Brain microvascular endothelial cell (primary cell): ENCODE data around the gene SDHA.
"Not testable (repeated sequence)": the region's sequence is repeated elsewhere in the genome, so short reads cannot be mapped to it uniquely, and the experiment has no call there.

Source experiments
- DNase-seq: peaks from one replicate; pipeline ENCODE4 v3.0.0-alpha.2; 2020
- H3K27ac ChIP-seq: fragments of 250-450 bp; sonication (Bioruptor Pico); 2 replicates; pipeline ENCODE4 v1.5.1; 2020; ENCODE audit warnings: mild to moderate bottlenecking, moderate library complexity
- H3K27me3 ChIP-seq: fragments of 250-450 bp; sonication (Bioruptor Pico); replicated peaks from 2 replicates; pipeline ENCODE4 v1.5.1; 2020; ENCODE audit warnings: mild to moderate bottlenecking
- H3K36me3 ChIP-seq: fragments of 250-450 bp; sonication (Bioruptor Pico); replicated peaks from 2 replicates; pipeline ENCODE4 v1.5.1; 2020; ENCODE audit warnings: mild to moderate bottlenecking
- H3K4me3 ChIP-seq: 2 replicates; pipeline ENCODE4 v1.5.1; 2011; ENCODE audit warnings: low read depth, mild to moderate bottlenecking, control low read depth, low read length, moderate library complexity
- CTCF ChIP-seq: IDR thresholded peaks from 2 replicates; pipeline ENCODE4 v1.5.1; 2011; ENCODE audit warnings: low read depth, mild to moderate bottlenecking, moderate library complexity, low read length, control low read depth, inconsistent platforms; ENCODE audit errors: missing control alignments
- in situ Hi-C: cut with HindIII; loops from 2 replicates; pipeline ENCODE4 v1.10.0; 2017; ENCODE audit warnings: low sequenced_read_pairs, low pct_ligation_motif_present

Gene SDHA

GRCh38 chr5:278646-279045, 60.5 kb downstream of the SDHA start:
- in situ Hi-C loops = no loop called here
- DNase-seq = no peak
- no peaks in the 10 kb centered on the region for H3K27me3 ChIP-seq
- peaks cover 11% of the 10 kb centered on the region for H3K36me3 ChIP-seq
- no peak overlapping the region for H3K27ac ChIP-seq
- TF ChIP-seq CTCF = no peak
- no peak overlapping the region for H3K4me3 ChIP-seq

GRCh38 chr5:279051-279665, 61.0 kb downstream of the SDHA start:
- in situ Hi-C loops, DNase-seq, H3K4me3 ChIP-seq, H3K27ac ChIP-seq, H3K27me3 ChIP-seq, H3K36me3 ChIP-seq: not testable (repeated sequence)

- Histone ChIP-seq H3K4me3 (no peak overlapping the region), H3K36me3 (peaks cover 8% of the 10 kb centered on the region), H3K27me3 (no peaks in the 10 kb centered on the region), H3K27ac (no peak overlapping the region)
- no peak for DNase-seq
- in situ Hi-C loops = no loop called here
- no peak for TF ChIP-seq CTCF
Measured at GRCh38 chr5:285991-286557, 68.0 kb downstream of the SDHA start.

- in situ Hi-C loops, H3K27ac ChIP-seq: not testable (repeated sequence)
Measured at GRCh38 chr5:290200-290599, 72.1 kb downstream of the SDHA start.

GRCh38 chr5:291345-291744, 73.2 kb downstream of the SDHA start:
- H3K27ac ChIP-seq, H3K36me3 ChIP-seq, H3K27me3 ChIP-seq, DNase-seq, H3K4me3 ChIP-seq, in situ Hi-C loops: not testable (repeated sequence)

More at GRCh38 chr5:290200-290599, 72.1 kb downstream of the SDHA start:
- not testable (repeated sequence) for H3K36me3 ChIP-seq, H3K4me3 ChIP-seq, H3K27me3 ChIP-seq, DNase-seq

- DNase-seq, H3K27ac ChIP-seq, H3K27me3 ChIP-seq, H3K4me3 ChIP-seq, H3K36me3 ChIP-seq, in situ Hi-C loops: not testable (repeated sequence)
Measured at GRCh38 chr5:294788-295187, 76.7 kb downstream of the SDHA start.

- H3K4me3 ChIP-seq, H3K27me3 ChIP-seq, DNase-seq, H3K36me3 ChIP-seq, in situ Hi-C loops, H3K27ac ChIP-seq: not testable (repeated sequence)
Measured at GRCh38 chr5:296207-296606, 78.1 kb downstream of the SDHA start.

GRCh38 chr5:296954-297353, 78.8 kb downstream of the SDHA start:
- peak overlapping the region; percentile 16 for H3K27ac ChIP-seq
- in situ Hi-C loops, H3K4me3 ChIP-seq, H3K36me3 ChIP-seq, H3K27me3 ChIP-seq: not testable (repeated sequence)
- DNase-seq = peak; percentile 92

GRCh38 chr5:297448-297847, 79.3 kb downstream of the SDHA start:
- peak overlapping the region; percentile 16 for H3K27ac ChIP-seq
- in situ Hi-C loops, DNase-seq, H3K4me3 ChIP-seq, H3K36me3 ChIP-seq, H3K27me3 ChIP-seq: not testable (repeated sequence)

- DNase-seq, H3K4me3 ChIP-seq, H3K27me3 ChIP-seq, in situ Hi-C loops, H3K27ac ChIP-seq, H3K36me3 ChIP-seq: not testable (repeated sequence)
Measured at GRCh38 chr5:297991-298736, 80.0 kb downstream of the SDHA start.
